Heart right ventricle (tissue), 16 donors: ENCODE data around the gene ALK. TPM values are rescaled to one million over a fixed set of nuclear protein-coding genes. Genes with fewer than 3 reads are reported as not detected.

Source experiments
- ATAC-seq, 8 donors: fragments of 200-7000 bp; cut with Tn5 transposase; one replicate each; pipeline ENCODE4 v1.9.1; 2020; ENCODE audit warnings: mild to moderate bottlenecking in 8 of 8, moderate library complexity in 8 of 8, moderate number of reproducible peaks in 1 of 8
- DNase-seq, 2 donors: peaks; one replicate each; pipeline ENCODE4 v3.0.0-alpha.2; 2020
- H3K27ac ChIP-seq, 10 donors: fragments of 200-600 bp; sonication (generic) in 2 of 10; one replicate each; pipeline versions ENCODE4 v1.5.0 to v1.8.0; 2020 to 2022; ENCODE audit warnings: mild to moderate bottlenecking in 3 of 10
- H3K27me3 ChIP-seq, 7 donors: fragments of 200-600 bp; one replicate each; pipeline ENCODE4 v1.8.0; 2021 to 2022; ENCODE audit warnings: mild to moderate bottlenecking in 2 of 7
- H3K36me3 ChIP-seq, 9 donors: fragments of 200-600 bp; sonication (generic) in 1 of 9; one replicate each; pipeline versions ENCODE4 v1.5.0 to v1.8.0; 2020 to 2022; ENCODE audit warnings: mild to moderate bottlenecking in 2 of 9
- H3K4me1 ChIP-seq, 9 donors: fragments of 200-600 bp; sonication (generic) in 1 of 9; one replicate each; pipeline versions ENCODE4 v1.5.0 to v1.8.0; 2020 to 2022; ENCODE audit warnings: mild to moderate bottlenecking in 4 of 9
- H3K4me3 ChIP-seq, 10 donors: fragments of 200-600 bp; sonication (generic) in 2 of 10; one replicate each; pipeline versions ENCODE4 v1.5.0 to v1.8.0; 2020 to 2022; ENCODE audit warnings: mild to moderate bottlenecking in 7 of 10, moderate library complexity in 2 of 10
- H3K9me3 ChIP-seq, 11 donors: fragments of 200-600 bp in 10 of 11; sonication (generic) in 2 of 11; one replicate each; pipeline versions ENCODE4 v1.5.0 to v1.8.0; 2013 to 2022; ENCODE audit warnings: mild to moderate bottlenecking in 2 of 11, control low read depth in 1 of 11, moderate library complexity in 1 of 11
- CTCF ChIP-seq, 9 donors: fragments of 200-600 bp; sonication (generic) in 2 of 9; IDR thresholded peaks; one replicate each; pipeline versions ENCODE4 v1.5.0 to v1.8.0; 2021 to 2022; ENCODE audit warnings: antibody characterized with exemption in 9 of 9, mild to moderate bottlenecking in 5 of 9, moderate library complexity in 1 of 9
- WGBS, 2 donors: extraction: QIAGEN DNeasy Blood & Tissue Kit; methylation state at CpG; one replicate each; pipeline ENCODE4 v1.1.7; 2013; ENCODE audit warnings: inconsistent platforms in 1 of 2; 5-methylcytosine and 5-hydroxymethylcytosine counted together
- intact Hi-C, 10 donors: fragments of 100-400 bp; cut with DNase I; formaldehyde crosslinking; loops; one replicate each; pipeline versions ENCODE4 v1.11.1 to v1.14.2; 2022
- polyA plus RNA-seq, 2 donors: library from polyadenylated mRNA; stranded (reverse); fragments of 200-250 nt; gene quantifications; one replicate each; pipeline ENCODE4 v1.2.3, GENCODE V29; 2013
- total RNA-seq, 10 donors: library from RNA; stranded (reverse); fragmentation: NEBNext Ultra II Directional in 3 of 10; extraction: Animal tissue kit (Norgen Biotek cat#: 25700) in 3 of 10; gene quantifications; one replicate each; pipeline versions ENCODE4 v1.2.1 to v1.2.4, GENCODE V29; 2021 to 2023
- donor health status: Arrhythmogenic right ventricular cardiomyopathy.
- donor health status: ischemic (EF 13 %, LVEDD 7.1; RV severe dilation, severe dysfunction).
- donor health status: healthy with polysubstance abuse.
- donor health status: DM: no; HTN: yes; CAD: no.
- donor health status: DM: no; HTN: no; CAD: no.
- donor health status: ischemic (EF 25% LVEDD 6.9; RV normal size, moderate dysfunction).
- donor health status: ischemic (EF 25% LVEDD 5.7; RV mildly dilated, moderate dysfunction).
- donor health status: healthy.
- donor health status: DM: yes; HTN: yes; CAD: no.
- donor health status: Ischemic cardiomyopathy.
- donor health status: ischemic (EF 35%, LVEDD 5.7; RV mildly dilated, moderate dysfunction).
- donor health status: nonischemic (EF 11% LVEDD 7.7; RV severe dilation, severe dysfunction).
- donor health status: DM: yes; HTN: yes; CAD: no.
- donor health status: PGD.
- donor health status: ischemic (EF 29% LVEDD 5.4; RV normal size, mild dysfunction).
- donor health status: nonischemic (EF 23%, LVEDD 6.1; RV moderate dilation, normal function).

ALK gene
- total and polyA plus RNA-seq, 12 donors = 0.01 to 0.24 (median 0.08) TPM; not detected in 7

GRCh38 chr2:29460190-29460589 lies 461.2 kb downstream of the ALK start:
- Histone ChIP-seq H3K9me3 (no peaks in the 10 kb centered on the region), H3K4me3 (no peak overlapping the region), H3K27me3 (peaks cover 0 to 4% (median 0%) of the 10 kb centered on the region in 7 donors), H3K27ac (no peak overlapping the region), H3K36me3 (no peaks in the 10 kb centered on the region), H3K4me1 (no peaks in the 10 kb centered on the region)
- no peak for TF ChIP-seq CTCF (IDR thresholded peaks at IDR 0.05)
- WGBS, 2 donors = 52 to 67% methylated on average over 3 of the region's 3 CpGs
- intact Hi-C loops = no loop called here
- no peak for DNase-seq
- no peak for ATAC-seq

DNA sequence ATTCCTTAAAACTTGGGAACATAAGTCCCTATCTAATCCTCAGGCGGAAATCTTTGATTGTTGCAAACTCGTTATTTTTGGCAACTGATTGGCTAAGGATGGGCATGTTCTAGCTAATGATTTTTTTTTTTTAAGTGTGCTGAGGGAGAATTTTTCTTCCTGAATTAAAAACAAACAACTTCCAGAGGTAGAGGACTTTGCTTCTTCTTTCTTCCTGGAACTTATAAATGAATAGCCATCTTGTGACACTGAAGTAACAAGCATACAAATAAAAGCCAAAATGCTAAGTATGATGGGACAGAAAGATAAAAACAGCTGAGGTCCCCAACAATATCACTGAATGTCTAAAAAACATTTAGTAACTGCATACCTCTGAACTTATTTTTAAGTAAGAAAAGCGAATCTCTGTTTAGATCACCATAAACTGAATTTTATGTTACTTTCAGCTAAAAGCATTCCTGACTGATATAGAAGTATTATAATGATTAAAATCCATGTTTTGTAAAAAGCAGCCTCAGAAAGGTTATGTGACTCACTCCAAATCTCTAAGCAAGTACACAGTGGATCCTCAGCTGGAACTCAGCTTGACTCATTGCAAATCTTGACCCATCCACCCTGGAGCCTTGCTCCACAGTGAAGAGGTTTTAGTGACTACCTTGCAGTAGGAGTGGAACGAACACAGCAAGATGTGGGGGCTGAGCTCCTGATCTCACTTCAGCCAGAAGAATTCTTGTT lies 461.8 kb downstream of the ALK start:
- Histone ChIP-seq H3K9me3 (no peaks in the 10 kb centered on the region), H3K27ac (no peak overlapping the region), H3K4me1 (no peaks in the 10 kb centered on the region), H3K36me3 (no peaks in the 10 kb centered on the region), H3K4me3 (no peak overlapping the region), H3K27me3 (peaks cover 0 to 4% (median 0%) of the 10 kb centered on the region in 7 donors)
- no peak for TF ChIP-seq CTCF (IDR thresholded peaks at IDR 0.05)
- 61 to 82% methylated on average over 4 of the region's 4 CpGs for WGBS, 2 donors
- DNase-seq (no peak), ATAC-seq (no peak)
- intact Hi-C loops = no loop called here

GRCh38 chr2:29456429-29456828 lies 465.0 kb downstream of the ALK start:
- ATAC-seq (no peak), DNase-seq (no peak)
- no peaks in the 10 kb centered on the region for H3K4me1 ChIP-seq
- intact Hi-C loops = no loop called here
- no peaks in the 10 kb centered on the region for H3K36me3 ChIP-seq
- no peak for TF ChIP-seq CTCF (IDR thresholded peaks at IDR 0.05)
- H3K4me3 ChIP-seq = no peak overlapping the region
- no peak overlapping the region for H3K27ac ChIP-seq
- H3K27me3 ChIP-seq = no peaks in the 10 kb centered on the region
- no peaks in the 10 kb centered on the region for H3K9me3 ChIP-seq

DNA sequence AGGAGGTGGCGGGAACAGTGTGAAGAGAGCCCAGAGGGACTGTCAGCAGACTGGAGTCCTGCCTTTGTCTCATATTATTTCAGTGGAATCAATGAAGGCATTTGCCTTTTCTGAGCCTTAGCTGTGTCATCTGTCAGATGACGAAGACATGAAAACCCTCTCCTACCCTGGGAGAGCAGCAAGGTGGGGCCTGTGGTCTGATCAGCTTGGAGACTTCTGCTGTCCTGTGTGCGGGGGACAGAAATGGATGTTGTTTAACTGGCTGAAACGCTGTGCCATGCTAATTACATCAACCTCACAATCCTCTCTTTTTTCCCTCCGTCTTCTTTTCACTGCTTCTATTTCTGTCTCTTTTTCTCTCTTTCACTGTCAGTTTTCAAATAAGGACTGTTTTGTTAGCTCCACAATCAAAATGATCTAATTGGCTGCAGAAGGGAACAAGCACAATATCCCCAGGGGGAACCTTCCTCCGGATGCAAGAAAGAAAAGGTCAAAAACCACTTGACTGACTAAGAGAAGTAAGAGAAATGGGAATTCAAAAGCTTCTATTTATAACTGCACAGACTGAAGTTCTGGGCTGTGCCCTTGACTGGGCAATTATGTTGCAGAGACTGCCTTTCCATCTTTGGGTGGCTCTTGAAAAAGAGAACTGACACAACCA lies 466.1 kb downstream of the ALK start:
- 51 to 66% methylated on average over 6 of the region's 6 CpGs for WGBS, 2 donors
- intact Hi-C loops = no loop called here
- peak in 1 of 8 donors; percentile 29 for ATAC-seq
- no peak overlapping the region for H3K4me3 ChIP-seq
- peak overlapping the region in 1 of 10 donors; percentile 29 for H3K27ac ChIP-seq
- no peaks in the 10 kb centered on the region for H3K36me3 ChIP-seq
- no peaks in the 10 kb centered on the region for H3K4me1 ChIP-seq
- H3K9me3 ChIP-seq = no peaks in the 10 kb centered on the region
- TF ChIP-seq CTCF (IDR thresholded peaks at IDR 0.05) = no peak
- no peak for DNase-seq
- H3K27me3 ChIP-seq = no peaks in the 10 kb centered on the region
